GM18526 (cell line): Measurements from ENCODE around the gene YAF2.

ENCODE experiments used
- POLR2A ChIP-seq: IDR thresholded peaks from 3 replicates; pipeline ENCODE4 v1.6.1; 2011; ENCODE audit not compliant: insufficient read length; ENCODE audit errors: extremely low read depth

YAF2 gene

GRCh38 chr12:42238240-42239140 lies at the start of gene YAF2:
TSS of gene YAF2 (minus strand) at chr12:42238248. CDS start at chr12:42238180, 68 bp downstream.
- peak; percentile 78 for TF ChIP-seq POLR2A

GRCh38 chr12:42286741-42287140 lies 48.7 kb upstream of the YAF2 start:
- TF ChIP-seq POLR2A = no peak

- no peak for TF ChIP-seq POLR2A
Observed at GRCh38 chr12:42285431-42285830, 47.4 kb upstream of the YAF2 start.

- TF ChIP-seq POLR2A = no peak
Observed at GRCh38 chr12:42284876-42285275, 46.8 kb upstream of the YAF2 start.

- no peak for TF ChIP-seq POLR2A
Observed at GRCh38 chr12:42284157-42284556, 46.1 kb upstream of the YAF2 start.

GRCh38 chr12:42283739-42284138 lies 45.7 kb upstream of the YAF2 start:
- TF ChIP-seq POLR2A = no peak

- TF ChIP-seq POLR2A = no peak
Observed at GRCh38 chr12:42282294-42282693, 44.2 kb upstream of the YAF2 start.

GRCh38 chr12:42281844-42282243 lies 43.8 kb upstream of the YAF2 start:
- TF ChIP-seq POLR2A = no peak

- TF ChIP-seq POLR2A = no peak
Observed at GRCh38 chr12:42281278-42281677, 43.2 kb upstream of the YAF2 start.

- no peak for TF ChIP-seq POLR2A
Observed at GRCh38 chr12:42278128-42278510, 40.1 kb upstream of the YAF2 start.

- no peak for TF ChIP-seq POLR2A
Observed at GRCh38 chr12:42277396-42278127, 39.5 kb upstream of the YAF2 start.

GRCh38 chr12:42275499-42275898 lies 37.5 kb upstream of the YAF2 start:
- TF ChIP-seq POLR2A = no peak

- TF ChIP-seq POLR2A = no peak
Observed at GRCh38 chr12:42273706-42274105, 35.7 kb upstream of the YAF2 start.

- no peak for TF ChIP-seq POLR2A
Observed at GRCh38 chr12:42270596-42270995, 32.5 kb upstream of the YAF2 start.

- TF ChIP-seq POLR2A = no peak
Observed at GRCh38 chr12:42267413-42268190, 29.6 kb upstream of the YAF2 start.
